GM21528 (cell line): ENCODE data around the gene ARHGAP42.
"Not testable (repeated sequence)": the region's sequence is repeated elsewhere in the genome, so short reads cannot be mapped to it uniquely, and the experiment has no call there.

ENCODE experiments used
- ATAC-seq: cut with Tn5 transposase; IDR thresholded peaks from one replicate; pipeline ENCODE4 v1.9.1; 2021; ENCODE audit warnings: mild to moderate bottlenecking, moderate library complexity; ENCODE audit not compliant: unreplicated experiment, low FRiP score

ARHGAP42 gene

DNA sequence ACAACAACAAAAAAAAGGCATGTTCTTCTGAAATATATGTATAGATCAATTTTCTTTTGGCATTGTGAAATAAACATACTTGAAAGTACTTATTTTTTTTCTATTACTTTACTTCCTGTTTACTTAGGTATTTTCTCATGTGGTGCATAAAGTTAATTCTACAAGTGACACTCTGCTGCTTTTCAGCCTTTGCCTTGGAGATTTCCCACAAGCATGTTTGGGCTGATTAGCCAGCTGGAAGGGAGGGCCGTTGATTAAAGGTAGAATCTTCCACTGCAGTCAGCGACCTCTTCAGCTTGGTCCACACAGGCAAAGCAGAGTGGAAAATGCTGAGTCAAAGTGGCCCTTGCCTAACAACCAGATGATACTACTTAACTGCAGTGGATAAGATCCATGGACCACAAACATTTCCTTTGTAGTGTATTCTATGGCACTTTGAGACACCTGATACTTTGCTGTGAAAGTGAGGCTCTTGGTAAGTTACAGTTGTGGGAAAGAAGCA is 176.0 kb downstream of the ARHGAP42 start:
- peak; percentile 88 for ATAC-seq

GRCh38 chr11:100865443-100866065 is 178.5 kb downstream of the ARHGAP42 start:
- no peak for ATAC-seq

DNA sequence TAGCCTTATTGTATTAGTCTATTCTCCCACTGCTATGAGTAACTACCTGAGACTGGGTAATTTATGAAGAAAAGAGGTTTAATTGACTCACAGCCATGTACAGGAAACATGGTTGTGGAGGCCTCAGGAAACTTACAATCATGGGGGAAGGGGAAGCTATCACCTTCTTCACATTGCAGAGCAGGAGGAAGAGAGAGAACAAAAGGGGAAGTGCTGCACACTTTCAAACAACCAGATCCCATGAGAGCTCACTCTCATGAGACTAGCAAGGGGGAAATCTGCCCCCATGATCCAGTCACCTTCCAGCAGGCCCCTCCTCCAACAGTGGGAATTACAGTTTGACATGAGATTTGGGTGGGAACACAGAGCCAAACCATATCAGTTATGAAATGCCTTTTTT is 179.4 kb downstream of the ARHGAP42 start:
- no peak for ATAC-seq

DNA sequence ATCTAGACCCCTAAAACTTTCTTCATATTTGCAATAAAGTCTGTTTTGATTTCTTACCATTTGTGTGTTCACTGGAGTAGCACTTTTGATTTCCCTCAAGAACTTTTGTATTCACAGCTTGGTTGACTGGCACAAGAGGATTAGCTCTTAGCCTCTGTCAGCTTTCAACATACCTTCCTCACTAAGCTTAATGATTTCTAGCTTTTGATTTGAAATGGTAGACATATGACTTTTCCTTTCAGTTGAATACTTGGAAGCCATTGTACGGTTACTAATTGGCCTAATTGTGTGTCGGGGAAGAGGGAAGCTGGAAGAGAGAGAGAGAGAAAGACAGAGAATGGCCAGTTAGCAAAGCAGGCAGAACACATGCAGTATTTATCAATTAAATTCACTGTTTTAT is 180.5 kb downstream of the ARHGAP42 start:
- no peak for ATAC-seq

GRCh38 chr11:100869328-100869727 is 182.2 kb downstream of the ARHGAP42 start:
- no peak for ATAC-seq

DNA sequence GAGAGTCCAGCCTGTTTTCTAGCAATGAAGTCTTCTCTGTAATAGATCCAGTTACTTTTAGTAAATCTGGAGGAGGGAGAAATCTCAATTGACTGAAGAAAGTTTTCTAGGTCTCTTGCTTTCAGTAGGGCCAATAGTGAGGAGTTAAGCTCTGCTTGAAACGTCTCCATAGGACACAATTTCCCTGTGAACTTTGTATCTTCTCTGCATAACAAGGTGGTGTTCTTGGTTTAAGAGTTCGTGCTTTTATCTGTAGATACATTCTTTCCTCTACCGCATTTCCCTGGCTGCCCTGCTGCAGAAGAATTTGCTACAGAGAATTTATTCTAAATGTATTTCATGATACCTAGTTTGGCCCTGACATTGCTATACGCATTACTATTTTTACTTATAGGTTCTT is 183.1 kb downstream of the ARHGAP42 start:
- ATAC-seq = no peak

GRCh38 chr11:100872951-100873740 is 186.1 kb downstream of the ARHGAP42 start:
- no peak for ATAC-seq

GRCh38 chr11:100874203-100874602 is 187.1 kb downstream of the ARHGAP42 start:
- ATAC-seq = no peak

DNA sequence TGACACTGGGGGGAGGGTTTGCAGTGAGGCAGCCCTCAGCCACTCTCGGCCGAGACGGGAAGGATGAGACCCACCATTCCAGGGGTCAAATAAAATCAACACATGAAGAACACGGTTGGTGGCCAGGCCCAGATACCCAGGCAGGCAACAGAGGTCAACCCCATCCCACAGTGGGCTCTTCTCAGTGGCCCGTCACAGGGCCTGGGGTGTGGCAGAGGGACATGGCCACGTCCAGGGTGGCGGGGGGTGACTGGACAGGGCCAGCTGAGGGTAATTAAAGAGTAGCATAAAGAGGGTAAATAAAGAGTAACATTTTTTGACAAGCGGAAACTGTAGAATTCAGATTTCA is 188.4 kb downstream of the ARHGAP42 start:
- no peak for ATAC-seq

DNA sequence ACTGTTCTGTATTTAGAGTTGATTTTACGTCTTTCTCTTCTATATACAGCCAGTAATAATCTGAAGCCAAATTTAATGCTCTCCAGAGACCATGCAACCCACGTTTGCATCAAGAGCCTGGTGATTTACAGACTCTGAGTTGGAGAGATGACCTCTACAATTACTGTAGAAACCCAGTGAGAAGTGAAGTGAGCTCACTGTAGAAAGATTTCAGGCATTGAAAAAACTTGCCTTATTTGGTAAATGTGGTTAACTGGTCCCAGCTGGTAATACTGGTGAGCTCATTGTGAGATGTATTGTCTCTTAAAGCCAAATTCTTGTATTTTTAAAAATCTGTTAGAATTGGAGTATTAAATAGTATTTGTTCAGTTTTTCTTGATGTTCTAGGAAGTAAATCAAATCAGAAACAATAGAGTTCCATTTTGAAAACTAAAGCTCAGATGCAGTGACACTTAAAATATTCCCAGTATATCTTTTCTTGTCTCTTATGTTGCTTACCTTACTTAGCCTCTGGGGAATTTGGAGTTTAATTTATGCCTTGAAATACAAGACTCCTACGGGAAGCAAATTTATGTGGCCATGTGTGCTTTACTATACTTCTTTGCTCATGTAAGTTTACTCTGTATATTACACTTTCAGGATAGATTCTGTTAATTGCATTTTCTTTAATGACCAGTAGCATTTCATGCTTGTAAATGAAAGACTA is 189.9 kb downstream of the ARHGAP42 start:
- peak; percentile 81 for ATAC-seq

- no peak for ATAC-seq
Measured at GRCh38 chr11:100878474-100878873, 191.4 kb downstream of the ARHGAP42 start.

GRCh38 chr11:100882957-100883356 is 195.9 kb downstream of the ARHGAP42 start:
- ATAC-seq = no peak

- ATAC-seq = no peak
Measured at GRCh38 chr11:100883830-100884229, 196.7 kb downstream of the ARHGAP42 start.

DNA sequence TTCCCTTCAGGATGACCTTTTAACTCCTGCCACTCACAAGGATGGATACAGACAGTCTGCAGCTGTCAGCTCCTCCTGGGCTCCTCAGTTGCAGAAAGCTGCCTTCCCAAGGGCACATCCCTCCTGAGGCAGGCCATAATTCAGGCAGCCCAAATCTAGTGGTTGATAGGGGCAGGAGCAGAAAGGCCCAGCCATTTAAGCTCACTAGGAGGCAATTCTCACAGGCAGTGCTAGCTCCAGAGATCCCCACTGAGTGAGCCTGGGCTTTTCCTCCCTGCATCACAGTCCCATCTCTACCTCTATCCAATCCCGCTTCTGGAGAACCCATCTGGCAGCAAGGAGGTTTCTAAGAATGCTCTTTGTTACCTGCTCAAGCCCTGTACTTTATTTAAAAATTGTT is 200.6 kb downstream of the ARHGAP42 start:
- no peak for ATAC-seq

DNA sequence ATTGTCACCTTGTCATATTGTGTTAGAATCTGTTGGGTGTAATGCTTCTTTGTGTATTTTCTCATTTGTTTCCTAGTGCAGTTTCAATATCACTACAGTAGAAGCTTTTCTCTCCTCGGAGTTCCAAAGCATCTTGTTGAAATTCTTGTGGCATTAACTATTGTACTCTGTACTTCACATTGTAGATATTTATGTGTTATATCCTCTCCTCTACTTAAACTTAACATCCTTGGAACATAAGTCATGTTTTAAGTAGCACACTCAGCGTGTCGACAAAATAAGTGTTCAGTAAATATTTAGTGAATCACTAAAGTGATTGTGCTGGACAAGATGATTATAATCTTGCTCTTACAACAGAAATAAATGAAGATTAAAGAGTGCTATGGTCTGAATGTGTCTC is 201.7 kb downstream of the ARHGAP42 start:
- ATAC-seq = no peak

- ATAC-seq = no peak
Measured at GRCh38 chr11:100889758-100890157, 202.7 kb downstream of the ARHGAP42 start.

DNA sequence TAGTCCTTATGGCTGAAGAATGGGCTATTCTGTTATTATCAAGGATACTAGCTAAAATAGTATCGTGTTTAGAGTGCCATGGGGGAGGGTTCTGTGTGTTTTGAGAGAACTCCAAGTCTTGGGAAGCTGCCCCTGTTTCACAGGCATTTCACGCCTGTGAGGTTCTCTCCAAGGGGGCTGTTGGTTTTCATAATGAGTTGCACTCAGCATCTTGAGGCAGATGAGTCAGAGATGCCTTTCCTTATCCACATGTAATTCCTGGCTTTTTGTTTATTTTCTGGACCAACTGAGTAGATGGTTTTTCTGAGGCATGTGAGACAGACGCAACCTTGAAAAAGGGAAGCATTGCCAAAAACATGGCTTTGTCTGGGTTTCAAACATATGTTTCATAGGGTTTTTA is 203.7 kb downstream of the ARHGAP42 start:
- ATAC-seq = no peak

DNA sequence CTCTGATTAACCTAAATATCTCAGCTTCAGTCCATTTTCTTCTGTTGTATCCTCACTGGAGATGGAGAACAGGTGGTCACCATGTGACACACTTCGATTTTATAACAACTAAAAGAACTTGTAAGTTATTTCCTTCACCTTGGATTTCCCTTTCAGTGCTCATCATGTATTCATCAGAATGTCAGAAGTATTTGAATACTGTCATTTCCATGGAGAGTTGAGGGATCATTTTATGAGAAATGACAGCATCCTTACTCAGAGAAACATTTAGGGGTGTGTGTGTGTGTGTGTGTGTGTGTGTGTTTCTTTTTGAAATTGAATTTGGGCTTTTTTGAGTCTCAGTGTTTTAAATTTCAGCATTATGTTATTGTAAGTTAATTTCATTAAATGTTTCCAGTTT is 205.8 kb downstream of the ARHGAP42 start:
- no peak for ATAC-seq

DNA sequence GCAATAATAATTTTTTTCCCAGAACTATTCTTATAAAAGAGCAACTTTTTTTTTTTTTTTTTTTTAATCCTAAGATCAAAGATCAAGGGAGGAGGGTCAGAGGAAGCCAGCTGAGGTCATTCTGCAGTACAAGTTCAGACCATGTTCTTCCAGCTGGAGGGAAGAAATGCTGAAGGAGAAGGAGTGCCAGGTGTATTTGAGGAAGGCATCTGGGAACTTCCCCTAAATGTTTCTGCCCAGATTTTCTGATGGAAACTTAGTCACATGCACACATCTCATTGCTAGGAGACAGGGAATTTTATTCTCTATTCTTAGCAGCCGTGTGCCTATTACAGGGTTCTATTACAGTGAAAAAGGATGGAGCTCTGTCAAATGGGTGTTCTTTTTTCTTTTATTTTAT is 208.4 kb downstream of the ARHGAP42 start:
- ATAC-seq = no peak

DNA sequence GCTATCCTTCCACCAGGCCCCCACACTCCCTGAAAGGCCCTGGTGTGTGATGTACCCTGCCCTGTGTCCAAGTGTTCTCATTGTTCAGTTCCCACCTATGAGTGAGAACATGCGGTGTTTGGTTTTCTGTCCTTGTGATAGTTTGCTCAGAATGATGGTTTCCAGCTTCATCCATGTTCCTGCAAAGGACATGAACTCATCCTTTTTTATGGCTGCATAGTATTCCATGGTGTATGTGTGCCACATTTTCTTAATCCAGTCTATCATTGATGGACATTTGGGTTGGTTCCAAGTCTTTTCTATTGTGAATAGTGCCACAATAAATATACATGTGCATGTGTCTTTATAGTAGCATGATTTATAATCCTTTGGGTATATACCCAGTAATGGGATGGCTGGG is 208.9 kb downstream of the ARHGAP42 start:
- not testable (repeated sequence) for ATAC-seq

DNA sequence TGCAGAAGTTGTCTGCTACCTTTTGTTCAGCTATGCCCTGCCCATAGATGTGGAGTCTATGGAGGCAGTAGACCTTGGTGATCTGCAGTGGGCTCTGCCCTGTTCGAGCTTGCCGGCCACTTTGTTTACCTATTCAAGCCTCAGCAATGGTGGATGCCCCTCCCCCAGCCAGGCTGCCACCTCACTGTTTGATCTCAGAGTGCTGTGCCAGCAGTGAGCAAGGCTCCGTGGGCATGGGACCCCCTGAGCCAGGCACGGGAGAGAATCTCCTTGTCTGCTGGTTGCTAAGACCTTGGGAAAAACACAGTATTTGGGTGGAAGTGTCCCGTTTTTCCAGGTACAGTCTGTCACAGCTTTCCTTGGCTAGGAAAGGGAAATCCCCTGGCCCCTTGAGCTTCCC is 214.4 kb downstream of the ARHGAP42 start:
- not testable (repeated sequence) for ATAC-seq
